HCT116 (cell line): Measurements from ENCODE around the gene PYDC2.

Experiments
- POLR2A ChIP-seq: IDR thresholded peaks from 2 replicates; pipeline ENCODE4 v1.7.0; 2011; ENCODE audit warnings: borderline replicate concordance; ENCODE audit not compliant: insufficient read depth, insufficient read length; ENCODE audit errors: extremely low read depth
- ZFX ChIP-seq: fragments of 450-650 bp; IDR thresholded peaks from 2 replicates; pipeline ENCODE4 v1.6.1; 2017

- TF ChIP-seq ZFX (no peak), POLR2A (no peak)
These were observed 25.0 kb upstream of the PYDC2 start for GRCh38 chr3:191435981-191436380.
